ENCODE results near the gene HLA-DPA1. TPM values are rescaled to one million over a fixed set of nuclear protein-coding genes. Genes with fewer than 3 reads are reported as not detected.

The HLA-DPA1 gene
- total RNA-seq, 2 experiments from 2014 or later: 27.6 to 27.9 TPM

GRCh38 chr6:33057222-33058150 lies 16.0 kb downstream of the HLA-DPA1 start:
- CTCF ChIA-PET: interaction anchor here (1.0 kb wide), 1 partner anchor 10 kb away, joined by 4 read pairs; no protein-coding TSS in a partner anchor
- no peak for TF ChIP-seq CTCF (IDR thresholded peaks at IDR 0.05)
- H3K27ac Mint-ChIP-seq: no peak overlapping the region
- H3K27me3 Mint-ChIP-seq: peaks cover 11% of the 10 kb centered on the region
- ATAC-seq (no peak), DNase-seq (no peak)
- no peak overlapping the region for H3K4me3 Mint-ChIP-seq
- intact Hi-C loops (cut with micrococcal nuclease): no loop called here
- no peaks in the 10 kb centered on the region for H3K4me1 Mint-ChIP-seq (ENCODE audit: low read depth)
- H3K9me3 Mint-ChIP-seq: no peaks in the 10 kb centered on the region
- no peaks in the 10 kb centered on the region for H3K36me3 Mint-ChIP-seq (ENCODE audit: low read depth)
- POLR2A ChIA-PET: no interaction called here

GRCh38 chr6:33053230-33053629 lies 20.2 kb downstream of the HLA-DPA1 start:
- ATAC-seq (no peak), DNase-seq (no peak)
- peaks cover 19% of the 10 kb centered on the region for H3K27me3 Mint-ChIP-seq
- intact Hi-C loops (cut with micrococcal nuclease): no loop called here
- H3K4me1 Mint-ChIP-seq (ENCODE audit: low read depth): no peaks in the 10 kb centered on the region
- no peaks in the 10 kb centered on the region for H3K36me3 Mint-ChIP-seq (ENCODE audit: low read depth)
- ChIA-PET POLR2A (interaction anchor here (1.0 kb wide), 1 partner anchor 76 kb away, joined by 3 read pairs; no protein-coding TSS in a partner anchor), CTCF (no interaction called here)
- no peak overlapping the region for H3K4me3 Mint-ChIP-seq
- H3K27ac Mint-ChIP-seq: no peak overlapping the region
- H3K9me3 Mint-ChIP-seq: no peaks in the 10 kb centered on the region
- TF ChIP-seq CTCF (IDR thresholded peaks at IDR 0.05): no peak

GRCh38 chr6:33052627-33053026 lies 20.8 kb downstream of the HLA-DPA1 start:
- POLR2A ChIA-PET: interaction anchor here (1.0 kb wide), 1 partner anchor 76 kb away, joined by 3 read pairs; no protein-coding TSS in a partner anchor
- Mint-ChIP-seq H3K36me3 (ENCODE audit: low read depth) (no peaks in the 10 kb centered on the region), H3K27ac (no peak overlapping the region), H3K4me1 (ENCODE audit: low read depth) (no peaks in the 10 kb centered on the region), H3K9me3 (no peaks in the 10 kb centered on the region), H3K27me3 (peaks cover 21% of the 10 kb centered on the region), H3K4me3 (no peak overlapping the region)
- intact Hi-C loops (cut with micrococcal nuclease): no loop called here
- DNase-seq: no peak
- no peak for TF ChIP-seq CTCF (IDR thresholded peaks at IDR 0.05)
- CTCF ChIA-PET: interaction anchor here (0.9 kb wide), 1 partner anchor 39 kb away, joined by 3 read pairs; no protein-coding TSS in a partner anchor
- ATAC-seq: no peak

GRCh38 chr6:33050014-33050810 lies 23.2 kb downstream of the HLA-DPA1 start:
- Mint-ChIP-seq H3K9me3 (no peaks in the 10 kb centered on the region), H3K36me3 (ENCODE audit: low read depth) (no peaks in the 10 kb centered on the region), H3K4me1 (ENCODE audit: low read depth) (no peaks in the 10 kb centered on the region), H3K27ac (no peak overlapping the region), H3K27me3 (peaks cover 30% of the 10 kb centered on the region), H3K4me3 (no peak overlapping the region)
- ChIA-PET POLR2A (no interaction called here), CTCF (interaction anchor here (0.9 to 4.8 kb wide), 8 partner anchors 9 to 97 kb away, joined by 3 to 35 read pairs (median 6); partner anchors contain the start of genes HLA-DMA and HLA-DPA1)
- intact Hi-C loops (cut with micrococcal nuclease): no loop called here
- no peak for TF ChIP-seq CTCF (IDR thresholded peaks at IDR 0.05)
- ATAC-seq (no peak), DNase-seq (no peak)

Data from activated CD8-positive, alpha-beta T cell treated with anti-CD3 and anti-CD28 coated beads for 36 hours (primary cell).